PFSK-1 (cell line): Measurements from ENCODE around the gene C19orf73.

Source experiments
- FOXP2 ChIP-seq: optimal IDR thresholded peaks from 2 replicates; pipeline ENCODE3; 2011; ENCODE audit warnings: borderline replicate concordance, control low read depth, inconsistent platforms; ENCODE audit not compliant: insufficient read depth; ENCODE audit errors: extremely low read length, extremely low read depth
- POLR2AphosphoS5 ChIP-seq: IDR thresholded peaks from 2 replicates; pipeline ENCODE4 v1.6.1; 2012; ENCODE audit warnings: low read depth, mild to moderate bottlenecking, control low read depth, low read length, moderate library complexity
- SIN3A ChIP-seq: IDR thresholded peaks from 2 replicates; pipeline ENCODE4 v1.6.1; 2012; ENCODE audit warnings: mild to moderate bottlenecking, low read length, moderate library complexity, borderline replicate concordance; ENCODE audit not compliant: insufficient read depth
- TAF1 ChIP-seq: IDR thresholded peaks from 2 replicates; pipeline ENCODE4 v1.6.1; 2012; ENCODE audit warnings: low read length, control low read depth, borderline replicate concordance; ENCODE audit not compliant: insufficient read depth
- TF ChIP-seq, protein P1 (sequence below), 2 experiments: IDR thresholded peaks; 2 replicates each; pipeline versions ENCODE4 v1.6.1 to v1.8.0; 2011 to 2012; ENCODE audit warnings: low read depth in 2 of 2, low read length in 2 of 2, control low read depth in 1 of 2, inconsistent platforms in 1 of 2, mild to moderate bottlenecking in 1 of 2, moderate library complexity in 1 of 2; ENCODE audit not compliant: insufficient read depth in 1 of 2

GRCh38 chr19:49132974-49133609 is 14.1 kb upstream of the C19orf73 start:
- TF ChIP-seq TAF1 (no peak), POLR2AphosphoS5 (no peak), SIN3A (no peak), FOXP2 (no peak)
- TF ChIP-seq, protein P1, sequence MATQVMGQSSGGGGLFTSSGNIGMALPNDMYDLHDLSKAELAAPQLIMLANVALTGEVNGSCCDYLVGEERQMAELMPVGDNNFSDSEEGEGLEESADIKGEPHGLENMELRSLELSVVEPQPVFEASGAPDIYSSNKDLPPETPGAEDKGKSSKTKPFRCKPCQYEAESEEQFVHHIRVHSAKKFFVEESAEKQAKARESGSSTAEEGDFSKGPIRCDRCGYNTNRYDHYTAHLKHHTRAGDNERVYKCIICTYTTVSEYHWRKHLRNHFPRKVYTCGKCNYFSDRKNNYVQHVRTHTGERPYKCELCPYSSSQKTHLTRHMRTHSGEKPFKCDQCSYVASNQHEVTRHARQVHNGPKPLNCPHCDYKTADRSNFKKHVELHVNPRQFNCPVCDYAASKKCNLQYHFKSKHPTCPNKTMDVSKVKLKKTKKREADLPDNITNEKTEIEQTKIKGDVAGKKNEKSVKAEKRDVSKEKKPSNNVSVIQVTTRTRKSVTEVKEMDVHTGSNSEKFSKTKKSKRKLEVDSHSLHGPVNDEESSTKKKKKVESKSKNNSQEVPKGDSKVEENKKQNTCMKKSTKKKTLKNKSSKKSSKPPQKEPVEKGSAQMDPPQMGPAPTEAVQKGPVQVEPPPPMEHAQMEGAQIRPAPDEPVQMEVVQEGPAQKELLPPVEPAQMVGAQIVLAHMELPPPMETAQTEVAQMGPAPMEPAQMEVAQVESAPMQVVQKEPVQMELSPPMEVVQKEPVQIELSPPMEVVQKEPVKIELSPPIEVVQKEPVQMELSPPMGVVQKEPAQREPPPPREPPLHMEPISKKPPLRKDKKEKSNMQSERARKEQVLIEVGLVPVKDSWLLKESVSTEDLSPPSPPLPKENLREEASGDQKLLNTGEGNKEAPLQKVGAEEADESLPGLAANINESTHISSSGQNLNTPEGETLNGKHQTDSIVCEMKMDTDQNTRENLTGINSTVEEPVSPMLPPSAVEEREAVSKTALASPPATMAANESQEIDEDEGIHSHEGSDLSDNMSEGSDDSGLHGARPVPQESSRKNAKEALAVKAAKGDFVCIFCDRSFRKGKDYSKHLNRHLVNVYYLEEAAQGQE (IDR thresholded peaks at IDR 0.05; ENCODE audit: insufficient read depth in 1 of 2, low read depth in 2 of 2, low read length in 2 of 2) = no peak
